HG02571 (cell line): ENCODE results near the gene PDZD8.
A peak's percentile ranks its signal among the peaks of the same experiment; 100 is the strongest.

Source experiments
- ATAC-seq: cut with Tn5 transposase; IDR thresholded peaks from one replicate; pipeline ENCODE4 v1.9.1; 2021; ENCODE audit warnings: mild to moderate bottlenecking, moderate library complexity; ENCODE audit not compliant: unreplicated experiment

PDZD8 gene

GRCh38 chr10:117375360-117376178 is at the start of gene PDZD8:
Gene PDZD8, minus strand, starts transcription at chr10:117375440. Its CDS starts 213 bp downstream, at chr10:117375227.
- ATAC-seq: peak; percentile 90

GRCh38 chr10:117424171-117424570 is 48.9 kb upstream of the PDZD8 start:
- no peak for ATAC-seq

- ATAC-seq: no peak
Measured at GRCh38 chr10:117421985-117422384, 46.7 kb upstream of the PDZD8 start.

GRCh38 chr10:117420768-117421167 is 45.5 kb upstream of the PDZD8 start:
- ATAC-seq: no peak

- ATAC-seq: no peak
Measured at GRCh38 chr10:117419921-117420320, 44.7 kb upstream of the PDZD8 start.

GRCh38 chr10:117419159-117419558 is 43.9 kb upstream of the PDZD8 start:
- no peak for ATAC-seq

- no peak for ATAC-seq
Measured at GRCh38 chr10:117418121-117418520, 42.9 kb upstream of the PDZD8 start.

- ATAC-seq: no peak
Measured at GRCh38 chr10:117417196-117417595, 42.0 kb upstream of the PDZD8 start.

GRCh38 chr10:117413928-117414618 is 38.8 kb upstream of the PDZD8 start:
- ATAC-seq: no peak

- ATAC-seq: no peak
Measured at GRCh38 chr10:117412469-117413010, 37.3 kb upstream of the PDZD8 start.

- no peak for ATAC-seq
Measured at GRCh38 chr10:117411479-117412399, 36.5 kb upstream of the PDZD8 start.

- no peak for ATAC-seq
Measured at GRCh38 chr10:117410557-117410956, 35.3 kb upstream of the PDZD8 start.

- ATAC-seq: no peak
Measured at GRCh38 chr10:117409549-117410305, 34.5 kb upstream of the PDZD8 start.

GRCh38 chr10:117408436-117409384 is 33.5 kb upstream of the PDZD8 start:
- ATAC-seq: no peak

- no peak for ATAC-seq
Measured at GRCh38 chr10:117405730-117406129, 30.5 kb upstream of the PDZD8 start.

GRCh38 chr10:117400329-117400728 is 25.1 kb upstream of the PDZD8 start:
- ATAC-seq: no peak

GRCh38 chr10:117399341-117400196 is 24.3 kb upstream of the PDZD8 start:
- no peak for ATAC-seq

GRCh38 chr10:117398029-117398428 is 22.8 kb upstream of the PDZD8 start:
- ATAC-seq: no peak
